ENCODE results near the gene LGALS1.
A peak's percentile ranks its signal among the peaks of the same experiment; 100 is the strongest.
"Not testable (repeated sequence)": the region's sequence is repeated elsewhere in the genome, so short reads cannot be mapped to it uniquely, and the experiment has no call there.

LGALS1 gene

DNA sequence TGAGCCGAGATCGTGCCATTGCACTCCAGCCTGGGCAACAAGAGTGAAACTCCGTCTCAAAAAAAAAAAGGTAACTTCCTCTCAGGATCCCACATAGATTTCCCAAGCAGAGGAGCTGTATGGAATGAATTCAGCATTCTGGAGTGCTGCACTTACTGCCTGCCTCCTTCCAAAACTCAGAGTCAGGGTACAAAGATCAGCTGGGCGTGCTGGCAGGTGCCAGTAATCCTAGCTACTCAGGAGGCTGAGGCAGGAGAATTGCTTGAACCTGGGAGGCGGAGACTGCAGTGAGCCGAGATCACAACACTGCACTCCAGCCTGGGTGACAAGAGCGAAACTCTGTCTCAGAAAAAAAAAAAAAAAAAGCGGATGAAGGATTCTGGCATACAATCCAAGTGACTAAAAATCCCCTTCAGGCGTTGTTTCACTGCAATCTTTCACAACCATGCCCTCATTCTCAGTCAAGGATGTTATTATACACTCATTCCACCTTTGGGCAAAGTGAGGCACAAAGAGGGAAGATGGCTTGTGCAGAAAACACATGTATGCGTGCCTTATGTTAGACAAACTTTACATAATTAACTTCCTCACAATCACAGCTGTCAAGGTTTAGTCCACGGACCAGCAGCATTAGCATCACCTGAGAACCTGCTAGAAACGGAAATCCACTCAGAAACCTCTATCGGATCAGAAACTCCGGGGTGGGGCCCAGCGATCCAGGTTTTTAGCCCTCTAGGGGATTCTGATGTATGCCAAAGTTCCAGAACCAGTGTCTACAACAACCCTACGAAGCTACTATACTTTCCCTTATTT, 9.6 kb downstream of the LGALS1 start:
- H3K36me3 ChIP-seq (replicated peaks), result peaks cover 12% of the 10 kb centered on the region
- no peak overlapping the region for H3K4me3 ChIP-seq (ENCODE audit: low read depth, low read length)
- DNase-seq, result no peak
- TF ChIP-seq CTCF (IDR thresholded peaks at IDR 0.05; ENCODE audit: low read depth, low read length, missing control alignments), result no peak
- in situ Hi-C loops (cut with HindIII; ENCODE audit: low pct_ligation_motif_present, low sequenced_read_pairs), result no loop called here
- no peaks in the 10 kb centered on the region for H3K27me3 ChIP-seq (replicated peaks)
- no peak overlapping the region for H3K27ac ChIP-seq

- no peaks in the 10 kb centered on the region for H3K27me3 ChIP-seq (replicated peaks)
- peaks cover 10% of the 10 kb centered on the region for H3K36me3 ChIP-seq (replicated peaks)
- H3K4me3 ChIP-seq (ENCODE audit: low read depth, low read length), result peak within 1 kb of the TSS; percentile 95
- peak; percentile 77 for DNase-seq
- H3K27ac ChIP-seq, result peak within 1 kb of the TSS; percentile 67
- in situ Hi-C loops (cut with HindIII; ENCODE audit: low pct_ligation_motif_present, low sequenced_read_pairs), result no loop called here
- peak; percentile 4 for TF ChIP-seq CTCF (IDR thresholded peaks at IDR 0.05; ENCODE audit: low read depth, low read length, missing control alignments)
Measured at GRCh38 chr22:37686002-37686982, 10.9 kb downstream of the LGALS1 start, which contains the start of gene NOL12. Gene NOL12 (plus strand): TSS chr22:37686343. CDS start chr22:37686393, 50 bp downstream.

GRCh38 chr22:37690407-37690806, 15.0 kb downstream of the LGALS1 start:
- Histone ChIP-seq H3K36me3 (replicated peaks) (peaks cover 18% of the 10 kb centered on the region), H3K27ac (no peak overlapping the region), H3K4me3 (ENCODE audit: low read depth, low read length) (no peak overlapping the region), H3K27me3 (replicated peaks) (no peaks in the 10 kb centered on the region)
- in situ Hi-C loops (cut with HindIII; ENCODE audit: low pct_ligation_motif_present, low sequenced_read_pairs), result no loop called here
- no peak for DNase-seq
- TF ChIP-seq CTCF (IDR thresholded peaks at IDR 0.05; ENCODE audit: low read depth, low read length, missing control alignments), result no peak

- no peak overlapping the region for H3K27ac ChIP-seq
- H3K27me3 ChIP-seq (replicated peaks), result no peaks in the 10 kb centered on the region
- in situ Hi-C loops (cut with HindIII; ENCODE audit: low pct_ligation_motif_present, low sequenced_read_pairs), result no loop called here
- no peak for DNase-seq
- H3K4me3 ChIP-seq (ENCODE audit: low read depth, low read length), result no peak overlapping the region
- TF ChIP-seq CTCF (IDR thresholded peaks at IDR 0.05; ENCODE audit: low read depth, low read length, missing control alignments), result no peak
- H3K36me3 ChIP-seq (replicated peaks), result peaks cover 18% of the 10 kb centered on the region
Measured at GRCh38 chr22:37690901-37691504, 15.6 kb downstream of the LGALS1 start.

- in situ Hi-C loops (cut with HindIII; ENCODE audit: low pct_ligation_motif_present, low sequenced_read_pairs), result no loop called here
- Histone ChIP-seq H3K4me3 (ENCODE audit: low read depth, low read length) (no peak overlapping the region), H3K27ac (no peak overlapping the region), H3K27me3 (replicated peaks) (no peaks in the 10 kb centered on the region), H3K36me3 (replicated peaks) (peaks cover 18% of the 10 kb centered on the region)
- no peak for TF ChIP-seq CTCF (IDR thresholded peaks at IDR 0.05; ENCODE audit: low read depth, low read length, missing control alignments)
- no peak for DNase-seq
Measured at GRCh38 chr22:37692627-37693285, 17.3 kb downstream of the LGALS1 start.

DNA sequence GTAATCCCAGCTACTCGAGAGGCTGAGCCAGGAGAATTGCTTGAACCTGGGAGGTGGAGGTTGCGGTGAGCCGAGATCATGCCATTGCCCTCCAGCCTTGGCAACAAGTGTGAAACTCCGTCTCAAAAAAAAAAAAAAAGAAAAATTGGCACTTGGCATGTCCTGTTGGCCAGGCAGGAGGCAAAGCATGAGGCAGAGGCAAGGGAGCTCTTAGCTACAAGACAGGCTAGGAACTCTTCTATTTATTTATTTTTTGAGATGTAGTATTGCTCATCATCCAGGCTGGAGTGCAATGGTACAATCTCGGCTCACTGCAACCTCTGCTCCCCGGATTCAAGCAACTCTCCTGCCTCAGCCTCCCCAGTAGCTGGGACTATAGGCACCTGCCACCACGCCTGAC, 18.7 kb downstream of the LGALS1 start:
- DNase-seq; H3K36me3 ChIP-seq (replicated peaks); H3K27me3 ChIP-seq (replicated peaks); in situ Hi-C loops (cut with HindIII; ENCODE audit: low pct_ligation_motif_present, low sequenced_read_pairs); H3K27ac ChIP-seq; H3K4me3 ChIP-seq (ENCODE audit: low read depth, low read length): not testable (repeated sequence)

- DNase-seq; H3K36me3 ChIP-seq (replicated peaks); H3K27ac ChIP-seq; in situ Hi-C loops (cut with HindIII; ENCODE audit: low pct_ligation_motif_present, low sequenced_read_pairs); H3K27me3 ChIP-seq (replicated peaks): not testable (repeated sequence)
- H3K4me3 ChIP-seq (ENCODE audit: low read depth, low read length), result peak overlapping the region; percentile 48
Measured at GRCh38 chr22:37696260-37696656, 20.8 kb downstream of the LGALS1 start.
